Measurements from ENCODE around the gene GFPT1. TPM values are rescaled to one million over a fixed set of nuclear protein-coding genes. Genes with fewer than 3 reads are reported as not detected.

Gene GFPT1
- total and polyA plus RNA-seq, 9 of the 15 experiments (the other 6 are each of a cell fraction or from before 2014, with no cell fraction given), result 6.6 to 38.3 (median 15.9) TPM

DNA sequence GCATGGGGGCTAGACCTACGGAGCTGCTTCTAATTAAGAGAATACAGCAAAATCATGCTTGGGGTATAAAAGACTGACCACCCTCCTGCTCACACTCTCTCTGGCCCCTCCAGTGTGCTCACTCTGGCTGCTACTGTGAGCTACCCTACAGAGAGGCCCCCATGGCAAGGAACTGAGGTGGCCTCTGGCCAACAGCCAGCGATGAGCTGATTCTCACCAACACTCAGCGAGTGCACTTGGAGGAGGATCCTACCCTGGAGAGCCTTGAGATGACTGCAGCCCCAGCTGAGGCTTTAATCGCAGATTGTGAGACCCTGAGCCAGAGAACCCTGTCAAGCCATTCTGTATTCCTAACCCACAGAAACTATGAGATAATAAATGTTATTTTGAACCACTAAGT lies 88.2 kb downstream of the GFPT1 start (continued):
- TF ChIP-seq, protein P1, sequence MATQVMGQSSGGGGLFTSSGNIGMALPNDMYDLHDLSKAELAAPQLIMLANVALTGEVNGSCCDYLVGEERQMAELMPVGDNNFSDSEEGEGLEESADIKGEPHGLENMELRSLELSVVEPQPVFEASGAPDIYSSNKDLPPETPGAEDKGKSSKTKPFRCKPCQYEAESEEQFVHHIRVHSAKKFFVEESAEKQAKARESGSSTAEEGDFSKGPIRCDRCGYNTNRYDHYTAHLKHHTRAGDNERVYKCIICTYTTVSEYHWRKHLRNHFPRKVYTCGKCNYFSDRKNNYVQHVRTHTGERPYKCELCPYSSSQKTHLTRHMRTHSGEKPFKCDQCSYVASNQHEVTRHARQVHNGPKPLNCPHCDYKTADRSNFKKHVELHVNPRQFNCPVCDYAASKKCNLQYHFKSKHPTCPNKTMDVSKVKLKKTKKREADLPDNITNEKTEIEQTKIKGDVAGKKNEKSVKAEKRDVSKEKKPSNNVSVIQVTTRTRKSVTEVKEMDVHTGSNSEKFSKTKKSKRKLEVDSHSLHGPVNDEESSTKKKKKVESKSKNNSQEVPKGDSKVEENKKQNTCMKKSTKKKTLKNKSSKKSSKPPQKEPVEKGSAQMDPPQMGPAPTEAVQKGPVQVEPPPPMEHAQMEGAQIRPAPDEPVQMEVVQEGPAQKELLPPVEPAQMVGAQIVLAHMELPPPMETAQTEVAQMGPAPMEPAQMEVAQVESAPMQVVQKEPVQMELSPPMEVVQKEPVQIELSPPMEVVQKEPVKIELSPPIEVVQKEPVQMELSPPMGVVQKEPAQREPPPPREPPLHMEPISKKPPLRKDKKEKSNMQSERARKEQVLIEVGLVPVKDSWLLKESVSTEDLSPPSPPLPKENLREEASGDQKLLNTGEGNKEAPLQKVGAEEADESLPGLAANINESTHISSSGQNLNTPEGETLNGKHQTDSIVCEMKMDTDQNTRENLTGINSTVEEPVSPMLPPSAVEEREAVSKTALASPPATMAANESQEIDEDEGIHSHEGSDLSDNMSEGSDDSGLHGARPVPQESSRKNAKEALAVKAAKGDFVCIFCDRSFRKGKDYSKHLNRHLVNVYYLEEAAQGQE (IDR thresholded peaks at IDR 0.05; ENCODE audit: borderline replicate concordance), result no peak
- TF ChIP-seq, protein P1 (CRISPR knock-in tag; IDR thresholded peaks at IDR 0.05; ENCODE audit: low read depth), result no peak
- TF ChIP-seq MBD2 (IDR thresholded peaks at IDR 0.05; ENCODE audit: borderline replicate concordance, low read depth), result no peak
- TF ChIP-seq E2F3 (CRISPR knock-in tag; IDR thresholded peaks at IDR 0.05), result no peak
- TF ChIP-seq FOXK1 (CRISPR knock-in tag; IDR thresholded peaks at IDR 0.05; ENCODE audit: borderline replicate concordance), result no peak
- TF ChIP-seq ZNF778 (CRISPR knock-in tag; IDR thresholded peaks at IDR 0.05), result no peak
- TF ChIP-seq ZNF431 (CRISPR knock-in tag; IDR thresholded peaks at IDR 0.05), result no peak
- no peak for TF ChIP-seq NFIC (IDR thresholded peaks at IDR 0.05)
- TF ChIP-seq CBX3 (IDR thresholded peaks at IDR 0.05; ENCODE audit: borderline replicate concordance in 1 of 2, low read length in 2 of 2), result no peak
- TF ChIP-seq ELF1 (tag; IDR thresholded peaks at IDR 0.05), result no peak
- no peak for TF ChIP-seq ZNF695 (CRISPR knock-in tag; IDR thresholded peaks at IDR 0.05)
- no peak for TF ChIP-seq KDM4B (IDR thresholded peaks at IDR 0.05; ENCODE audit: borderline replicate concordance in 2 of 2, low read depth in 1 of 2)
